ENCODE measurements around the gene KLHL3. TPM values are rescaled to one million over a fixed set of nuclear protein-coding genes. Genes with fewer than 3 reads are reported as not detected.
A peak's percentile ranks its signal among the peaks of the same experiment; 100 is the strongest.
"Not testable (repeated sequence)": the region's sequence is repeated elsewhere in the genome, so short reads cannot be mapped to it uniquely, and the experiment has no call there.

KLHL3 gene
- polyA plus RNA-seq, 12 donors, result 2.6 to 9.1 (median 4.5) TPM; not detected in 1

DNA sequence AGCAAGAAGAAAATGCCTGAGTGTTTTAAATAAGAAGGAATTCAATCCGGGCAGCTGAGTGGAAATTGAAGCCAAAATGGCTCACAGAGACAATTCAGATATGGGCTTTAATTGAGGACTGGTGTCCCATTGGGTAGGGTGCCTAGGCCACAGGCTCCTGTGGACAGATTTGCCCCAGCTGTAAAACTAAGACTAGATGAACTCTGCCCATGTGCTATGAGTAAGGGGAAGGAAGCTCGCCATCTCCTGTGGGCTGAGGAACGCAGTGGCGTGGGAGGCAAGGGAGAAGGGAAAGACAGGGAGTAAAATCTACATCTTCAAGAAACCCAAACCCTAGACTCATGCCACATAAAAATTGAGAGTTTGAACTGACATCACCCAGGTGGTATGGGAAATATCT is 66.1 kb downstream of the KLHL3 start:
- DNase-seq, result no peak

DNA sequence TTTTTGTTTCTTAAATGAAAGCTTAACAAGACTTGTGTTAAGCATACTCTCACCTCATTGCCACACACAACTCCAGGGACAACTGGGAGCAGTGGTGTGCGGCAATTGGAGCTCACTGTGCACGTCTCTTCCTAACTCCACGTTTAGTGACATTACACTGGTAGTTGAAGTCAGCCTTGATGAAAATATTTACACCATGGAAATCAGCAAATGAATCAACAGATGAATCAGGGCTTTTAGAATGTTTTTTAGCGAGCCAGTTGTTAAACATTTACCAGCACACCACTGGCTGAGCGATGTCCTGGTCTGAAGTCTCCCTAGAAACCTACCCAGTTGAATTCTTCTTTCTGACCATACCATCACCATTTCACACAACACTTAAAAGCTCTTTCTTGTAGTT is 67.3 kb downstream of the KLHL3 start:
- no peak for DNase-seq

DNA sequence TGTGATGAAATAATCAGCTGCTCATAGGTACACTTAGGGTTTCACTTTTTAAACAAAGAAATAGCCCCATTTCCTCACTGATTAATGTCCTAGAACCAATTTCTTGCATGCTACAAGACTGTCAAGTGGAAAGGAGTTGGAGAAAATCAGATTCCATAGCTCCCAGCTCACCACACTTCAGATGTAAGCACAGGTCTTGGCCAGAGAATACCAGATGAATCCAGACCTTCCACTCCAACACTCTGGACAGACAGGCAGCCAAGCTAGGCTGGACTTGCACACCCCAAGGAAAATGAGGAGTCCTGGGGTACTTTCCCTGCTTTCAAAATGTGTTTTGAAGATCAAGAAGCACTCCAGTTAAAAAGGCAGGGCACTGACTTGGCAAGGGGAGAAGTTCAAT is 68.5 kb downstream of the KLHL3 start:
- no peak for DNase-seq

DNA sequence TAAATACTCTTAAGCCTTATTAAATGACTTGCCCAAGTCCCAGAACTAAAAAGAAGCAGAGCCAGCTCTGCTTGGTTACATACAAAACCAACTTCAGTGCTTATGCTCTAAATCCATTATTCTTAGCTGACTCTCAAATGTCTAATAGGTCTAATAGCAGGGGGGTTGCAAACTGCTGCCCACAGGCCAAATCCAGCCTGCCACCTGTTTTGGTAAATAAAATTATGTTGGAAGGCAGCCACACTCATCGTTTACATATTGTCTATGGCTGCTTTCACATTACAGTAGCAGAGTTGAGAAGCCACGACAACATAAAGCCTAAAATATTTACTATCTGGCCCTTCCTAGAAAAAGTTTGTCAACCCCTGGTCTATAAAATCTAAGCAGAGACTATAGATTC is 69.0 kb downstream of the KLHL3 start:
- no peak for DNase-seq

DNA sequence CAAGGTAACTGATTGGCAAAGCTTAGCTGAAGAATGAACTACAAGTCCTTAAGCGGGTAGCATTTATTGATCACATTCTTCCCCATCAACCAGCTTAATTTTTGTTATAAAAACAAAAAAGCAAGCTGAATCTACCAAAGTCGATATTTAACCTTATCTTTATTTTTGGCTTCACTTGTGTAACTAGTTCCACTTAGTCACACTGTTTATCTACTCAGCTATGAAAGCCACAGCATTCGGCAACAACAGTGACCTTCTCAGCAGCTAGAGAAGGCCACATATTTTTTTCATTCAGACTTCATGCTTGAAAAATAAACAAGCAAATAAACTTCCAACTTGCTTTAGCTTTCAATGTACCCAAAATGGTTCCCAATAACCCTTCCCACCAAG is 69.4 kb downstream of the KLHL3 start:
- DNase-seq, result no peak

DNA sequence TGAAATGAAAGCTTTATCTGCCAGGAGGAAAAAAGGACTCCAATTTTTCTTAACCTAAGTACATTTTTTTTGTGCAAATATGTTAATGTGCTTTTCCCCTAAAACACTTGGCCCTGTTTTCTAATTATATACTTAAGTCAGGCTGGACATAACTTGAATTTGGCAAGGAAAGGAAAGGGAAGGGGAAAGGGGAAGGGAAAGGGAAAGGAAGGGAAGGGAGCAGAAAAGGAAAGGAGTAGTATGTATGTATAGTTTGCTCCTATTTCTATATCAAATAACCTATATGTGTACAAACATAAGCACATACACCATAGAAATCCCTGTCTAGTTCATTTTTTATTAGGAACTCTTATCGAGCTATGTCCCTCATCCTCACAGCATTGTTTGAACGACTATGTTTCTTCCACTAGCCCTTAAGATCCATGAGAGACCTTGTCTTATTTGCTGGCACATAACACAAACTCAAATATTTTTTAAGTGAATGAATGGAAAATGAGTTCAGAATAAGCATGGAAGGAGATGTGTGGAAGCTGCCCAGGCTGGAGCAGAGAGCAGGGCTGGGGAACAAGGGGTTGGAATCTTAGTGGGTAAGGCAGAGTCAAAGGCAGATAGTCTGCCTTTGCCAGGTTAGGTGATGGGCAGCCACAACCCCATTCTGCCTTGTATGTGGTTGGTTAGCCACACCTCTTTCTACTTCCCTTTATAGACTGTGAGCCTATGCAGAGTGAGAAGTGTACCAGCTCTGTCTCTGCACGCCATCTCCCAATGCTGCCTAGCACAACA is 70.0 kb downstream of the KLHL3 start:
- peak; percentile 30 for DNase-seq

DNA sequence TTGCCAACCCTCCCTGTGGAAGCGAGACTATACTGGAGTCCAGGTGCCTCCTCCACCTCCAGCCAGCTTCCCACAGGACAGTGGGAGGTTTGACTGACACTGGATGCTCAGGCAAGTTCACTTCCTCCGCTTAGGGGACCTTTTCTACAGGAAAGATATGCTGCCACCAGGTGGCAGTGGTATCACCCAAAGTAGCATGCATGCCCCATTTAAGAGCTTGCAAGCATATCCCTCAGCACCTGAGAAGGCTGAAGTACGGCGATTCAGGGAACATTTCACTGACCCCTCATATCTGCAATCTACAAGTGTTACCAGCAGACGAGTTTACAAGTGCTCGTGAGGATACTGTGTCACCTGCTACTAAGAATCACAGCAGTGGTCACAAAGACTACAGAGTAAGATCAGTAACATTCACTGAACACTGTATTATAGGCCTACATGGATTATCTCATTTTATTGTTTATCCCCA is 75.5 kb downstream of the KLHL3 start:
- peak; percentile 78 for DNase-seq

DNA sequence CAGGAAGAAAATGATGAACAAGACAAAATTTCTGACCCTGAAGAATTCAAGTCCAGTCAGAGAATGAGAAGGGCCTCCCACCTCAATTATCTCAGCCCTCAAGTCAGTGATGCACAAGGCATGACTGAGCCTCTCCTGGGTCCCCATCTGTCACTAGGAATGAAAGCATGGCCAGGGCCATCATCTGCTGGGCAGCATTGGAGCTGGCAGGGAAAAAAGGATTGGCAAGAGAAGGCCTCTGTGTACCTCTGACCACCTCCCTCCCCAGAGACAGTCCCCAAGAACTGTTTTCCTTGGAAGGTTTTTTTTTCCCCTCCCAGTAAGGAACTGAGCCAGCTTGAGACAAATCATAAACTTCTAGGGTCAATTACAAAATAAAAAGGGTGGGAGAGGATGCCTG is 76.7 kb downstream of the KLHL3 start:
- no peak for DNase-seq

DNA sequence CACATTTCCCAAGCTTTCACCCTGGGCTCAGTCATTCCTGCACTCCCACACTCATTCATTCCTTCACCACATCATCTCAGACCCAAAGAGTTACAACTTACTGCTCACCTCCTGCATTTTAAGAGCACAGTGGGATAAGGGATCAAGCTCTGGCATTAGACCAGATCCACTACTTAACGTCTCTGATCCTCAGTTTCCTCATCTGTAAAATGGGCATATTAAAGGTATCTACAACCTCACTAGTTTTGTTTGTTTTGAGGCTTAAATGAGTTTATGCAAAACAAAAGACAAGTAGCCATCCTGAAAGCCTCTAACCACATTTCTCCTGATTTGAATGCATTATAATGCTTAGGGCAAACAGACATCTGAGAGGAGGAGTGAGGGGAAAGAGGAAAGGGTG is 77.6 kb downstream of the KLHL3 start:
- DNase-seq, result no peak

DNA sequence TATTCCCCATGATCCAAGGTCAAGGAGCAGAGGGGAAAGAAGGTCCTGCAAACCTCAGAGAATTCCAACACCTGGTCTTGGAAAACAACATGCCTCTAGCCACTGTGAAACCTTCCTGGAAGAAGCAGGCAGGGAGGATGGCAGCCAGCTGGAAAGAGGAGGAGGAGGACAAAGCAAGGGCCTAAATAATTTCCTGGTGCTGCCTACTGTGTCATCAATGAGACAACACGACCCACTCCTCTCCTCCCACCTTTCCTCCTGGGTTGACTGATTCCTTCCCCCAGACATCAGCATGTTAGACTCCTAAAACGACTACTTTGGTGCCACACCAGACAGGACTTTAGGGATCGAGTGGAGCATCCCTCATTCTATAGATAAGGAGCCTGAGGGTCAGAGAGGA is 78.8 kb downstream of the KLHL3 start:
- no peak for DNase-seq

DNA sequence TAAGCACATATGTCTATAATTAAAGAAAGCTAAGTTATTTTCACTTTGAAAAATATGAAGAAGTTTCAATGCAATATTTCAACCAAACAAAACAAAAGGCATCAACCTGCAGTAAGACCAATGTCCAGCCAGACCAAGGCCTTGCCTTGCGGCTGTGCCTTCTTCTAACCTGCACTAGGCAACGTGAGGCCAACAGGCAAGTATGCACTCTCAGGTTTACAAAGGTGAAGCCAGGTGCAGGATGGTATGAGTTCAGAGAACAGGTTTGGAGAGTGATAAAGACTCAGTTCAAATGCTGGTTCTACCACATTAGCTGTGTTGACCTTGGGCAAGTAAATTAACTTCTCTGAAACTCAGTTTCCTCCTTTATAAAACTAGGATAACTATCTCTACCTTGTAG is 79.3 kb downstream of the KLHL3 start:
- DNase-seq, result no peak

DNA sequence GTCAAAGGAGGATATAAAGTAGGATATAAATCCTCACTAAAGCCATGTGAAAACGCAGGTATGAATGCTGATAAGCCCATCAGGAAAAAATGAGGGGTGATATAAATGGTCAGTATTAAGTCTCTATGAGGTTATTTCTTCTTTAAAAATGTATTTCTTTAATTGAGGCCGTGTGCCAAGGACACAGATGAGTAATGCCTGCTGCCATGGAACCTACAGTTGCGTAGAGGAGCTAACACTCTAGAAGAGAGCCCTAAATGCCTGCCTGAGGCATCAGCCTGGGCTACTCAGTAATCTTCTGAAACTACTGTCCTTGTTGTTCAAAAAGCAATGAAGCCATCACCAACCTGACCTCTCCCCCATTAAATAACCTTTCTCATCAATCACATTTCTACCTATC is 84.9 kb downstream of the KLHL3 start:
- DNase-seq, result no peak

DNA sequence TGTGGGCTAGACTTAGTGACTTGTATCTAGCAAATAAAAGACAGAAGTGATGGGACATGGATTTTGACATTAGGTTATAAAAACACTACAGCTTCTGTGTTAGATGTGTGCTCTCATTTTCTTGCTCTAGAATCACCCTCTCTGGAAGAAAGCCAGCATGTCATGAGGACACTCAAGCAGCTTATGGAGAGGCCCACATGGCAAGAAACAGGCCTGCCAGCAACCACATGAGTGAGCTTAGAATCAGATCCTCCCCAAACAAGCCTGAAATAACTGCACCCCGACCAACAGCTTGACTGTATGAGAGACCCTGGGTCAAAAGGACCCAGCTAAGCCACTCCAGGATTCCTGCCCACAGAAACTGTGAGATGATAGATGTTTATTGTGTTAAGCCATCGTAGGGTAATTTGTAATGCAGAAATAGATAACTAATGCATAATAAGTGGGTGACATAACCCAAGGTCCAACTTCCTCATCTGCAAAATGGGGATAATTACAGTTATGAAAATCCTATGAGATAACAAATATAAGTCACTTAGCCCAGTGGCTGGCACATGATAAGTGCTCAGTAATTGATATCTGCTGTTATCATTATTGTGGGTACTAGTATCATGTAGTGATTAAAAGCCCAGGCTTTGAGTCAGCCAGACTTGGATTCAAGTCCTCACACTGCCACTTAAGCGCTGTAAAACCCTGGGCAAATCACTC is 86.5 kb downstream of the KLHL3 start:
- DNase-seq, result no peak

DNA sequence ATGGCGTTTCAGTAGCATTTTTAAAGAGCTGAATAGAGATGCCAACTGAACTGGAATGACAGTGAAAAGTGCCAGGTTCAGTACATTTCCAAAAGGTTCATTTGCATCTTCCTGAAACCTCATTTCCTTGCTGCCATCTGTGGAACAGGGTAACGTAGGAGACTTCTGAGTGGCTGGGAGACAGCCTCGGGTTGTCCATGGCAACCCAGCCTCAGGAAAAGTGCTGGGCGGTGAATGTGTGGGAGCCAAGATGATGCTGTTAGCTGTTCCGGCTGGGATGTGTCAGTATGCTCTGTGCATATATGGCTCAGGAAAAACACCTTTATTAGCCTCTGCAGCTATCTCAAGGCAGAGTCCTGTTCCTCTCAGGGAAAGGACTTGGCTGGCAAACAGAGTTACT is 87.5 kb downstream of the KLHL3 start:
- no peak for DNase-seq

DNA sequence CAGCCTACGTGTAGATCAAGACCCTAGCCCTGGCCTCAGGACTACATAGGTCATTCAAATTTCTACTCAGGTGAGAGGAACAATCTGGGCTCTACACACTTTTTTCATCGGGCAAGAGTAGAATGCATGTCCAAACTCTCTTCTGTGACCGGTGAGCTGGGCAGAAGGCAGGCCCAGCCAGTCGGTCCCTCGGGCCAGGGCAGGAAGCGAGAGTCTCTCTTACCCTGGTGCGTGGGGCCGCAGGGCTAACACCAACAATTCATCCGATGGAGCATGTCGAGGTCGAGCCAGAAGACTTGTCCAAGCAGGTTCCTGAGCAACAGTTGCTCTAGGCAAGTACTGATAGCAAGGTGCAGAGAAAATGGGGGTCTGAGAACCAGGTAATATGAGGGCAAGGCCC is 88.5 kb downstream of the KLHL3 start:
- DNase-seq, result no peak

DNA sequence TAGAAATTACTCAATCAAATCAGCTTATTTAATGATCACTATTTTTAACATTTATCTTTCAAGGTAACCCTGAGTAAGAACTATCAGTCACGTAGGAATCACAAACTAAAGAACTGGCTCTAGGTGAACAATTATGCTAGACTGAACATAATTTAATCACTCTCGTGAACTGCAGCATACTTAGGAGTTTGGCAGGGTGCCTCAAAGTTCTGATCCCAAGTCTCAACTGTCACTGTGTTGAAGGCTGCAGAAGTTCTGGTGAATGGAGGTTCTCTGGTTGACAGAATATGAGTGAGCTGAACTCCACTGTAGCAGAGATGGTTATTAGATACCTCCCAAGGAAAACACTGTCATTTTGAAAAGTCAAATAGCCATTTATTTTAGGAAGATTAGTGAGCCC is 89.1 kb downstream of the KLHL3 start:
- DNase-seq, result no peak

DNA sequence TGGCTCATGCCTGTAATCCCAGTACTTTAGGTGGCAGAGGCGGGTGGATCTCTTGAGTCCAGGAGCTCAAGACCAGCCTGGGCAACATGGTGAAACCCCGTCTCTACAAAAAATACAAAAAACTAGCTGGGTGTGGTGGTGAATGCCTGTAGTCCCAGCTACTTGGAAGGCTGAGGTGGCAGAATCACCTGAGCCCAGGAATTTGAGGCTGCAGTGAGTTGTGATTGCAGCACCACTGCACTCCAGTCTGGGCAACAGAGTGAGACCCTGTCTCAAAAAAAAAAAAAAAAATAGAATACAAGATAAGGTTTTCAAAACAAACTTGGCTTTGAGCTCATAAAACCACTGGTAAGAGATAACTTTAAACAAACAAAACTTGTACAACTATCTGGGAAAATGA is 92.8 kb downstream of the KLHL3 start:
- DNase-seq, result not testable (repeated sequence)

DNA sequence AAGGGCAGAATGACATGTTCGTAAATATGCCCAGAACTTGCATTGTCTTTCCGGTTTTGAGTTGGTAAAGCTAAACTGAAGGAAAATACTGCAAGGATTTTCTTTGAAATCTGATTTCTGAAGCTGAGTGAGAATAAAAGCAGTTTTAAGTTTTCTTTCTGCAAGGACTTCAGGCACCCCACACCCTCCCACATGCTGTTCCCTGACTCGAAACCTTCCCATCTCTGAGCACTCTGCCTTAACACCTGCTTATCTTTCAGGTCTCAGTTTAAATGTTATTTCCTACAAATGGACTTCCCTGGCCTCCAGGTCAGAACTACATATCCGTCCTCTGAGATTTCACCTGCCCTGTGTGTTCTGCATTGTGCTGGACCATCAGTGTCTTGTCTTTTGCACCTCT is 93.8 kb downstream of the KLHL3 start:
- DNase-seq, result no peak

DNA sequence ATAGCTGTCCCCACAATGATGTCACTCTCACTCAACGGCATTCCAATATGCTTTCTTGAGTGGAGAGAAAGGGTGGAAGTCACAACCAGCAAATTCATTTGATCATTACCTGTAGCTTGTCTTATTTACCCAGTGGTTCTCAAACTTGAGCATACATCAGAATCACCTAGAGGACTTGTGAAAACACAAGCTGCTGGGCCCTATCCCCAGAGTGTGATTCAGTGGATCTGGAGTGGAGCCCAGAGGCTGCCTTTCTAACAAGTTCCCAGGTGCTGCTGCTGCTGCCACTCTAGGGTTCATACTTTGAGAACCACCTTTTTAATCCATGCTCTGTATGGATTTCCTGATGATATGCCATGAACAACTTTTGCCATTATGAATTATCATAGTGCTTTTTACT is 94.7 kb downstream of the KLHL3 start:
- DNase-seq, result no peak

DNA sequence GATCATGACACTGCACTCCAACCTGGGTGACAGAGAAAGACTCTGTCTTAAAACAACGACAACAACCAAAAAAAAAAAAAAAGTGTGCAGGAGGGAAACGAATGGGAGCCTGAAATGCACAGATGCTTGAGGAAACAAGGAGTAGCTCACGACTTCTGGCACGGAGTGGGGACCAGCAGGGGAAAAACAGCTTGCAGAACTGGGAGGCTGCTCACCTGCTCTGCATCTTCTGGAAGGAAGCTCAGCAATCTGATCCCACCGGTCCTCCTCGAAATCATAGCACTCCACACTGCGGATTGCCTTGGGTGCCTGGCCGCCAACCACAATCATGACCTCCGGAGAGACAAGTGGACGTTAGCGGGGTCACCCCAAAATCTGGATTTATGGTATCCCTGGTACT is 96.2 kb downstream of the KLHL3 start:
- DNase-seq, result no peak

DNA sequence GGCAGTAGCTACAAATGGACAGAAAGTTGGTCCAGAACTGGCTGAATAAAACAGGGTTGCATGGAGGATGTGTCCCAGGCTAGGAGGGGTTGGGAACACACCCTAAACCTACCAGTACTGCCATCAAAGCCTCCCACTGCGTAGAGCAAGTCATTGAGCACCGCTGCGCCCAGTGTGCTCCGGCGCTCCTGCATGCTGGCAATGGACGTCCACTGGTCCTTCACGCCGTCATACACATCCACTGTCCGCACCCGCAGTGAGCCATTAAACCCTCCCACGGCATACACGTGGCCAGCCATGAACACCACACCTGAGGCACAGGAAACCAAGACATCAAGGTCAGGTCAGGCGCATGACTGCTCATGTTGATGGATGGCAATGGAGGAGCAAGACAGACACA is 97.0 kb downstream of the KLHL3 start:
- DNase-seq, result no peak

DNA sequence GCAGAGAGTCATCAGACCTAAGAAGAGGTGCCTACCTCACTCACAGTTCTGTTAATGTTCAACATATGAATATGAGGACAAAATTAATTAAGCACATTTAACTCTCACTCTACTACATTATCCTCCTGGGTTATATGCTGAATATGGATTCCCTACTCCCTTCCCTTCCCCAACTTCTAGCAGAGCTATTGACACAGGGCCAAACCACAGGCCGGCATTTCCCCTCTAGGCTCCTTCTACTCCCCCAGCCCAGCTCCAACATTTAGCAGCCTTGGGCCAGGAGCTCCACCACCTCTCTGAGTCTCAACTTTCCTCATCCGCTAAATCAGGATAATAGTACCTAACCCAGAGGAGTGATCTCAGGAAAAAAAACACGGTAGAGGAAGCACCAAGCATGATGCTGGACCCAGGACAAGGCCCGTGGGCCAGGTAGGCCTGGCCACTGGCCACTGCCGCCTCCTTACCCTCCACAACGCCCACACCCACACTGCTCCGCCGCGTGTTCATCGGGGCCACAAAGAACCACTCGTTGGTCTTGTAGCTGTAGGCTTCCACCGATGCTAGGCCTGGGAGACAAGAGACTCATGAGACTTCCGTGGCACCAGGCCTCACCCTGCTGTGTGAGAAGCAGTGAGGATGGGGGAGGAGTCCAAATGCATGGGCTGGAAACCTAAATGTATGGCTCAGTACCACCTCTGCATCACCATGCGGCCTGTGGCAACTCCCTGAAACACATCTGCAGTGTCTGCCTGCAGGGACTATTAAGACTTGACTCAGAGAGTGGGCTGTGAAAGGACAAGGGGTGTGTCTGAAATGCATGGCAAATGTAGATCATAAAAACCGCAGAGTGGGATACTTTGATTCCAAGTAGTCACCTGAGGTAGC is 98.8 kb downstream of the KLHL3 start:
- DNase-seq, result no peak

DNA sequence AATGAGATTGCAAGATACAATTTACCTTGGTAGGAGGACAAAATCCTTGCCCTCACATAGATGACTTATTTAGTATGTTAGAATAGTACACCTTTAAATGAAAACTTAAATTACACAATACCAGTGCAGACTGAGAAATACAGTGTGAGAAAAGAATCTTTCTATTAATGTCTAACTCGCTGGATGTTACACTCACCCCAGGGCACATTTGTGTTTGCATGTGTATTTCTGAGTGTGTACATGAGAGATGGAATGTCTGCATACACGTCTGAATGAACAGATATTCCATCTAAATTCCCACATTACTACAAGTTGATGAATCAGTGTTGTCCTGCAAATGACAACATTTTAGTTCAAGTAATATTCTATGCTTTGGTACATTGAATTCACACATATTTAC is 99.8 kb downstream of the KLHL3 start:
- no peak for DNase-seq

Data from muscle of arm (tissue), 12 donors.